Fibroblast of villous mesenchyme (primary cell): Measurements from ENCODE around the gene COL4A6. TPM values are rescaled to one million over a fixed set of nuclear protein-coding genes. Genes with fewer than 3 reads are reported as not detected.
A peak's percentile ranks its signal among the peaks of the same experiment; 100 is the strongest.
"Not testable (repeated sequence)": the region's sequence is repeated elsewhere in the genome, so short reads cannot be mapped to it uniquely, and the experiment has no call there.

Source experiments
- DNase-seq: peaks from one replicate; pipeline ENCODE4 v3.0.0-alpha.2; 2010; ENCODE audit warnings: low read depth
- H3K4me3 ChIP-seq: 2 replicates; pipeline ENCODE4 v1.5.1; 2011; ENCODE audit warnings: low read depth, mild to moderate bottlenecking, low read length
- CTCF ChIP-seq: IDR thresholded peaks from 2 replicates; pipeline ENCODE4 v1.5.1; 2012; ENCODE audit warnings: low read depth, mild to moderate bottlenecking, low read length; ENCODE audit not compliant: insufficient read depth
- total RNA-seq: library from RNA; depleted of rRNA; stranded (reverse); fragments of >200 nt; gene quantifications from 2 replicates; pipeline ENCODE4 v1.2.3, GENCODE V29; 2012

Gene COL4A6
- 0.32 and 1.7 TPM in 2 replicates for total RNA-seq

GRCh38 chrX:108438110-108438623, at the start of gene COL4A6:
Gene COL4A6, minus strand, starts transcription at chrX:108438422. Its CDS starts 226 bp downstream, at chrX:108438196.
- DNase-seq: no peak
- no peak for TF ChIP-seq CTCF
- peak within 1 kb of the TSS; percentile 81 for H3K4me3 ChIP-seq

GRCh38 chrX:108485960-108486359, 47.7 kb upstream of the COL4A6 start:
- DNase-seq: no peak
- no peak overlapping the region for H3K4me3 ChIP-seq
- no peak for TF ChIP-seq CTCF

GRCh38 chrX:108484251-108484650, 46.0 kb upstream of the COL4A6 start:
- TF ChIP-seq CTCF: no peak
- no peak overlapping the region for H3K4me3 ChIP-seq
- no peak for DNase-seq

GRCh38 chrX:108481528-108481927, 43.3 kb upstream of the COL4A6 start:
- H3K4me3 ChIP-seq, DNase-seq: not testable (repeated sequence)

GRCh38 chrX:108473979-108474378, 35.8 kb upstream of the COL4A6 start:
- no peak for DNase-seq
- no peak overlapping the region for H3K4me3 ChIP-seq
- TF ChIP-seq CTCF: no peak

- H3K4me3 ChIP-seq: no peak overlapping the region
- DNase-seq: peak; percentile 60
- TF ChIP-seq CTCF: no peak
These were observed 30.3 kb upstream of the COL4A6 start for GRCh38 chrX:108468486-108468885.

- TF ChIP-seq CTCF: no peak
- no peak for DNase-seq
- H3K4me3 ChIP-seq: no peak overlapping the region
These were observed 26.4 kb upstream of the COL4A6 start for GRCh38 chrX:108464604-108465003.
